MCF 10A (cell line): ENCODE data around the gene ERRFI1. TPM values are rescaled to one million over a fixed set of nuclear protein-coding genes. Genes with fewer than 3 reads are reported as not detected.

ENCODE experiments used
- BruUV-seq: library from RNA; stranded (reverse); fragments of 400-500 nt; replicated peaks from 2 replicates; lab custom pipeline; 2021; lab: Mats Ljungman, UMichigan
- CTCF ChIA-PET: fragments of 300-600 bp; sonication (Branson Sonifier 250); formaldehyde crosslinking; extraction: SDS; loops from one replicate; lab custom pipeline; 2021; ENCODE audit warnings: antibody characterized with exemption, inconsistent platforms; lab: Yijun Ruan, JAX
- POLR2A ChIA-PET: fragments of 300-600, 350-650 bp; sonication (Branson Sonifier 250); formaldehyde crosslinking; extraction: SDS; loops from one replicate; lab custom pipeline; 2020; ENCODE audit warnings: antibody characterized with exemption, inconsistent platforms; lab: Yijun Ruan, JAX
- DNase-seq: peaks from one replicate; pipeline ENCODE4 v3.0.0-alpha.2; 2018; ENCODE audit not compliant: unreplicated experiment
- H3K27ac Mint-ChIP-seq: one replicate; pipeline ENCODE4 v1.8.0; 2022; ENCODE audit warnings: mild to moderate bottlenecking, low read depth, mixed read lengths; ENCODE audit not compliant: unreplicated experiment
- H3K27me3 Mint-ChIP-seq: one replicate; pipeline ENCODE4 v1.8.0; 2022; ENCODE audit warnings: mixed read lengths; ENCODE audit not compliant: insufficient read depth, unreplicated experiment
- H3K36me3 Mint-ChIP-seq: one replicate; pipeline ENCODE4 v1.8.0; 2022; ENCODE audit warnings: mild to moderate bottlenecking, moderate library complexity, mixed read lengths; ENCODE audit not compliant: insufficient read depth, unreplicated experiment
- H3K4me1 Mint-ChIP-seq: one replicate; pipeline ENCODE4 v1.8.0; 2022; ENCODE audit warnings: mixed read lengths; ENCODE audit not compliant: insufficient read depth, unreplicated experiment
- H3K4me3 Mint-ChIP-seq: one replicate; pipeline ENCODE4 v1.8.0; 2022; ENCODE audit warnings: mild to moderate bottlenecking, moderate library complexity, mixed read lengths; ENCODE audit not compliant: unreplicated experiment
- H3K9me3 Mint-ChIP-seq: one replicate; pipeline ENCODE4 v1.8.0; 2022; ENCODE audit warnings: mixed read lengths; ENCODE audit not compliant: unreplicated experiment
- intact Hi-C: fragments of 100-400 bp; cut with micrococcal nuclease; formaldehyde crosslinking; loops from 2 replicates; pipeline ENCODE4 v1.14.1; 2022
- total RNA-seq: library from RNA; stranded (reverse); gene quantifications from 2 replicates; pipeline ENCODE4 v1.2.3, GENCODE V29; 2022
- TF ChIP-seq, protein P1 (sequence below): fragments of 200-600 bp; IDR thresholded peaks from one replicate; pipeline ENCODE4 v1.8.0; 2022; ENCODE audit warnings: antibody characterized with exemption, mild to moderate bottlenecking; ENCODE audit not compliant: unreplicated experiment

The ERRFI1 gene
- total RNA-seq, 1 experiment from 2014 or later, result 111 TPM

DNA sequence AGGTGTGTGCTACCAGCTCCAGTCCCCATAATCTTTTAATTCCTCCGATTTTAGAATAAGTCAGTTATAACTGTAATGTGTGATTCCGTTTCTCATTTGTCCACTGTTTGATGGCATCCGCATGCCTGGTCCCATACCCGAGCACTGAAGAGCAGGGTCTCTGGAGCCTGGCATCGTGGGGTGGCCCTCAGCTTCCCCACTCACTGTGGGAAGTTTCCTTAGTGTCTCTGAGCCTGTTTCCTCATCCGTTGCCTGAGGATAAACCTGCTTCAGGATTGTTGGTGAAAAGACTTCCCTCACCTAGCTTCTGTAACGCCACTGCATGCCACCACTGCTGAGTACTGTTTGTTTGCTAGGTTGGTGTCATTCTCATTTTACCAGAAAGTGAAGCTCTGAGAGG lies 45.1 kb downstream of the ERRFI1 start:
- DNase-seq, result peak; percentile 9
- no peak overlapping the region for H3K4me3 Mint-ChIP-seq
- peak overlapping the region; percentile 77 for H3K27ac Mint-ChIP-seq
- ChIA-PET CTCF (interaction anchor here (0.6 to 5.1 kb wide), 13 partner anchors 13 to 1008 kb away, joined by 3 to 32 read pairs (median 4); no protein-coding TSS in a partner anchor), POLR2A (interaction anchor here (1.0 to 5.8 kb wide), 7 partner anchors 23 to 333 kb away, joined by 3 to 35 read pairs (median 7); no protein-coding TSS in a partner anchor)
- no peaks in the 10 kb centered on the region for H3K27me3 Mint-ChIP-seq
- TF ChIP-seq, protein P1, sequence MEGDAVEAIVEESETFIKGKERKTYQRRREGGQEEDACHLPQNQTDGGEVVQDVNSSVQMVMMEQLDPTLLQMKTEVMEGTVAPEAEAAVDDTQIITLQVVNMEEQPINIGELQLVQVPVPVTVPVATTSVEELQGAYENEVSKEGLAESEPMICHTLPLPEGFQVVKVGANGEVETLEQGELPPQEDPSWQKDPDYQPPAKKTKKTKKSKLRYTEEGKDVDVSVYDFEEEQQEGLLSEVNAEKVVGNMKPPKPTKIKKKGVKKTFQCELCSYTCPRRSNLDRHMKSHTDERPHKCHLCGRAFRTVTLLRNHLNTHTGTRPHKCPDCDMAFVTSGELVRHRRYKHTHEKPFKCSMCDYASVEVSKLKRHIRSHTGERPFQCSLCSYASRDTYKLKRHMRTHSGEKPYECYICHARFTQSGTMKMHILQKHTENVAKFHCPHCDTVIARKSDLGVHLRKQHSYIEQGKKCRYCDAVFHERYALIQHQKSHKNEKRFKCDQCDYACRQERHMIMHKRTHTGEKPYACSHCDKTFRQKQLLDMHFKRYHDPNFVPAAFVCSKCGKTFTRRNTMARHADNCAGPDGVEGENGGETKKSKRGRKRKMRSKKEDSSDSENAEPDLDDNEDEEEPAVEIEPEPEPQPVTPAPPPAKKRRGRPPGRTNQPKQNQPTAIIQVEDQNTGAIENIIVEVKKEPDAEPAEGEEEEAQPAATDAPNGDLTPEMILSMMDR, result no peak
- intact Hi-C loops, result loop anchor here (5.0 kb wide), 2 partner anchors 36 to 256 kb away; no protein-coding TSS in a partner anchor
- no TSS peak for BruUV-seq
- H3K9me3 Mint-ChIP-seq, result no peaks in the 10 kb centered on the region
- H3K36me3 Mint-ChIP-seq, result peaks cover 90% of the 10 kb centered on the region
- peaks cover 6% of the 10 kb centered on the region for H3K4me1 Mint-ChIP-seq

DNA sequence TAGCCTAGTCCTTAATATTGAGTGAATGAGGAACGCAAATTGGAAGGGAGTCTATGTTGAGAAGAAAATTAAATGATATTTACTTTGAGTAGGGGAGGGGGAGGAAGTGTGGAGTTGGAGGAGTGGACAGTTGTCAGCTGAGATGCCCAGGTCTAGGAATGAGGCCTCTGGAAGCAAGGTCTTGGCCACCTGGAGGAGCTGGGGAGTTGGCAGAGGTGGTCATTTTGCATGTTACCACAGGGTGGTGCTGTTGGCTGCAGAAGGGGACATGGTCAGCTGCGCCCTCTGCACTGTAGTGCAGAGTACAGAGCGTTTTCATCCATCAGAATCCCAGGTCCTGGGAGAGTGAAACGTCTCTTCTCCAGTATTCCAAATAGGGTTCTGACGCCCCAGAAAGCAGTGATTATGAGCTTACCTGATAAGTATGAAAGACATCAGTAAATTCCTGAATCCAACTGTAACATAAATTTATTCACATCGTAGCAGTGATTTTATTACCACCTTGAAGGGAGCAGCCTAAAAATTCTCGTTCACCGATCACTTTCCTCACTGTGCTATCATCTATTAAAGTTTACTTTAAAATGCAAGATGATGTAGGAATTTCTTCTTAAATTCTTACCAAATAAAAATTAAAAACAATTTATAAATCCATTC lies 50.8 kb downstream of the ERRFI1 start:
- POLR2A ChIA-PET, result interaction anchor here (0.6 to 4.9 kb wide), 18 partner anchors 10 to 374 kb away, joined by 3 to 18 read pairs (median 4); partner anchors contain the start of genes PARK7 and TNFRSF9
- no peak overlapping the region for H3K4me3 Mint-ChIP-seq
- peaks cover 81% of the 10 kb centered on the region for H3K36me3 Mint-ChIP-seq
- peak; percentile 87 for DNase-seq
- H3K9me3 Mint-ChIP-seq, result no peaks in the 10 kb centered on the region
- H3K27me3 Mint-ChIP-seq, result no peaks in the 10 kb centered on the region
- CTCF ChIA-PET, result interaction anchor here (0.6 to 3.1 kb wide), 47 partner anchors 8 to 758 kb away, joined by 3 to 30 read pairs (median 5); partner anchors contain the start of gene SLC45A1
- no TSS peak for BruUV-seq
- TF ChIP-seq, protein P1, result peak; percentile 95
- intact Hi-C loops, result loop anchor here (1.0 kb wide), 3 partner anchors 167 to 374 kb away; no protein-coding TSS in a partner anchor
- no peak overlapping the region for H3K27ac Mint-ChIP-seq
- H3K4me1 Mint-ChIP-seq, result no peaks in the 10 kb centered on the region

DNA sequence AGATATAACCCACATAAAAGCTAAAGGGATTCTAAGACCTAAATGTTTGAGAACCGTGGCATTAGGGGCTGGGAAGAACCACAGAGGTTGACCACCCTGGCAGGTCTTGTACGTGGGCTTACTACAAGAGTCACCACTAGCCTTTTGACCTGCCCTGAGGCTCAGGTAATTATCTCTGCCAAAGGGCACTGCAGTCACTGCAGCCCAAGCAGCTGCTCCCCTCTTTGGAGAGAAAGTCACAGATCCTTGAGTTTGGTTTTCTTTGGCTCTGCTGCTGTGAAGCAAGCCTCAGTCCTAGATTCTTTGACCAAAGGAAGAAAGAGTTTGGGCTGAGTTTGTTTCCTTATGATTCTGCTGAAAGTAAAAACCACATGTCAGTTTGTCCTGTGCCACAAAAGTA lies 53.0 kb downstream of the ERRFI1 start:
- Mint-ChIP-seq H3K36me3 (peaks cover 81% of the 10 kb centered on the region), H3K27ac (no peak overlapping the region), H3K27me3 (no peaks in the 10 kb centered on the region), H3K4me3 (no peak overlapping the region), H3K9me3 (no peaks in the 10 kb centered on the region), H3K4me1 (no peaks in the 10 kb centered on the region)
- DNase-seq, result no peak
- POLR2A ChIA-PET, result interaction anchor here (0.6 to 4.9 kb wide), 3 partner anchors 11 to 377 kb away, joined by 3 to 18 read pairs (median 3); partner anchors contain the start of gene PARK7
- BruUV-seq, result no TSS peak
- intact Hi-C loops, result no loop called here
- TF ChIP-seq, protein P1, result no peak
- CTCF ChIA-PET, result interaction anchor here (0.8 to 1.0 kb wide), 2 partner anchors 292 to 341 kb away, joined by 3 to 4 read pairs; no protein-coding TSS in a partner anchor

DNA sequence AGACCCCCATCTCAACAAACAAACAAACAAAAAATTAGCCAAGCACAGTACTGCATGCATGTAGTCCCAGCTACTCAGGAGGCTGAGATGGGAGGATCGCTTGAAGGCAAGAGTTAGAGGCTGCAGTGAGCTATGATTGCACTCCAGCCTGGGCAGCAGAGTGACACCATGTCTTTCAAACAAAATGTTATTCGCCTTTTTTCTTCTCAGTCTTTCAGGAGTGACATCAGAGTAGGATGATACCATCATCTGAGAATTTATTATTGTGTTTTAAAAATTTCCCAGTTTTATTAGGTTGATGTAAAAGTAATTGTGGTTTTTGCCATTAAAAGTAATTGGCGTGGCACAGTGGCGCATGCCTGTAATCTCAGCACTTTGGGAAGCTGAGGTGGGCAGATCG lies 53.8 kb downstream of the ERRFI1 start:
- BruUV-seq, result no TSS peak
- ChIA-PET POLR2A (interaction anchor here (0.6 to 4.9 kb wide), 3 partner anchors 10 to 589 kb away, joined by 3 to 18 read pairs (median 4); partner anchors contain the start of gene PARK7), CTCF (interaction anchor here (1.0 kb wide), 1 partner anchor 342 kb away, joined by 4 read pairs; no protein-coding TSS in a partner anchor)
- Mint-ChIP-seq H3K9me3 (no peaks in the 10 kb centered on the region), H3K27me3 (no peaks in the 10 kb centered on the region), H3K4me3 (no peak overlapping the region), H3K36me3 (peaks cover 81% of the 10 kb centered on the region), H3K27ac (no peak overlapping the region), H3K4me1 (no peaks in the 10 kb centered on the region)
- intact Hi-C loops, result no loop called here
- DNase-seq, result no peak
- TF ChIP-seq, protein P1, result no peak
